HepG2 (cell line): ENCODE results near the gene NOS1AP. TPM values are rescaled to one million over a fixed set of nuclear protein-coding genes. Genes with fewer than 3 reads are reported as not detected.
A peak's percentile ranks its signal among the peaks of the same experiment; 100 is the strongest.

Source experiments
- ATAC-seq: fragments of 200-7000 bp; cut with Tn5 transposase; 3 replicates; pipeline ENCODE4 v1.9.1; 2020; ENCODE audit warnings: mild to moderate bottlenecking, moderate library complexity
- BruUV-seq: library from RNA; stranded (reverse); fragments of 400-500 nt; replicated peaks from 2 replicates; lab custom pipeline; 2021; lab: Mats Ljungman, UMichigan
- CTCF ChIA-PET: fragments of 300-600 bp; formaldehyde crosslinking; extraction: SDS; loops from one replicate; lab custom pipeline; 2021; ENCODE audit warnings: low total read pairs, inconsistent platforms, low intra/inter-chr PET ratio; lab: Yijun Ruan, JAX
- POLR2A ChIA-PET: fragments of 350-600 bp; sonication (Branson Sonifier 250); formaldehyde crosslinking; loops from one replicate; lab custom pipeline; 2020; ENCODE audit warnings: antibody characterized with exemption, inconsistent platforms; lab: Yijun Ruan, JAX
- DNase-seq: peaks from one replicate; pipeline ENCODE4 v3.0.0-alpha.2; 2015; ENCODE audit warnings: low spot score
- FAIRE-seq: peaks from 3 replicates; lab custom pipeline; 2011; peaks lifted over from hg19 to GRCh38; lab: Jason Lieb, UNC
- H2AFZ ChIP-seq: one replicate; pipeline ENCODE4 v1.6.1; 2011; ENCODE audit warnings: low read length, inconsistent platforms
- H3K27ac ChIP-seq: fragments of 300-600 bp; 3 replicates; pipeline ENCODE4 v1.8.0; 2011; ENCODE audit warnings: mixed run types, mild to moderate bottlenecking, mixed read lengths, low read length, inconsistent platforms; ENCODE audit not compliant: insufficient read depth; ENCODE audit errors: extremely low read length
- H3K27me3 ChIP-seq, 2 experiments: fragments of 200-600 bp in 1 of 2; 2 replicates in 1 of 2; 3 replicates in 1 of 2; pipeline versions ENCODE4 v1.6.0 to v1.8.0; 2011; ENCODE audit warnings: low read length in 2 of 2, mild to moderate bottlenecking in 2 of 2, moderate library complexity in 2 of 2, inconsistent platforms in 1 of 2; ENCODE audit not compliant: insufficient read depth in 2 of 2, control insufficient read depth in 1 of 2
- H3K36me3 ChIP-seq, 2 experiments: fragments of 200-600 bp in 1 of 2; replicated peaks in 1 of 2; 2 replicates in 1 of 2; 3 replicates in 1 of 2; pipeline versions ENCODE4 v1.5.1 to v1.8.0; 2011; ENCODE audit warnings: low read length in 2 of 2, inconsistent platforms in 1 of 2; ENCODE audit not compliant: insufficient read depth in 2 of 2, control insufficient read depth in 1 of 2
- H3K4me1 ChIP-seq: 2 replicates; pipeline ENCODE4 v1.5.1; 2012; ENCODE audit warnings: low read length, inconsistent platforms; ENCODE audit not compliant: insufficient read depth
- H3K4me2 ChIP-seq: 2 replicates; pipeline ENCODE4 v1.6.0; 2011; ENCODE audit warnings: low read depth, low read length, inconsistent platforms
- H3K4me3 ChIP-seq, 3 experiments: fragments of 200-600 bp in 1 of 3; sonication (generic), shearing (Covaris generic) in 1 of 3; replicated peaks in 1 of 3; 2 replicates each; pipeline ENCODE4 v1.5.1; 2011 to 2016; ENCODE audit warnings: low read length in 3 of 3, inconsistent platforms in 2 of 3, low read depth in 2 of 3, mild to moderate bottlenecking in 2 of 3, control low read depth in 1 of 3, mixed read lengths in 1 of 3; ENCODE audit not compliant: insufficient read depth in 1 of 3
- H3K79me2 ChIP-seq: one replicate; pipeline ENCODE4 v1.6.1; 2011; ENCODE audit warnings: low read length, inconsistent platforms; ENCODE audit not compliant: insufficient read depth
- H3K9ac ChIP-seq: 2 replicates; pipeline ENCODE4 v1.6.0; 2011; ENCODE audit warnings: mild to moderate bottlenecking, low read depth, low read length, inconsistent platforms; ENCODE audit not compliant: insufficient read depth
- H3K9me3 ChIP-seq: 2 replicates; pipeline ENCODE4 v1.5.1; 2012; ENCODE audit warnings: mild to moderate bottlenecking, low read length
- H4K20me1 ChIP-seq: 2 replicates; pipeline ENCODE4 v1.6.0; 2011; ENCODE audit warnings: inconsistent platforms, mild to moderate bottlenecking, low read length, moderate library complexity; ENCODE audit not compliant: insufficient read depth
- AGO1 ChIP-seq: fragments of 200-400 bp; formaldehyde crosslinking; IDR thresholded peaks from 2 replicates; pipeline ENCODE4 v1.6.1; 2017; ENCODE audit warnings: mild to moderate bottlenecking, low read depth, low read length, moderate library complexity; ENCODE audit not compliant: poor library complexity, severe bottlenecking
- MAFK ChIP-seq, 2 experiments: IDR thresholded peaks in 1 of 2; conservative IDR thresholded peaks in 1 of 2; 2 replicates each; pipeline ENCODE4 v1.6.1; 2011; ENCODE audit warnings: improper control_type of control experiment in 2 of 2, low read length in 2 of 2
- MEIS1 ChIP-seq: sonication (generic); formaldehyde crosslinking; IDR thresholded peaks from 2 replicates; pipeline ENCODE4 v1.9.0; 2021; ENCODE audit warnings: mild to moderate bottlenecking, missing genetic modification reagents, moderate library complexity, borderline replicate concordance
- RFXANK ChIP-seq: IDR thresholded peaks from 2 replicates; pipeline ENCODE4 v1.6.1; 2016
- ZNF235 ChIP-seq: sonication (generic); formaldehyde crosslinking; IDR thresholded peaks from 2 replicates; pipeline ENCODE4 v1.8.1; 2023; ENCODE audit warnings: mild to moderate bottlenecking, missing genetic modification reagents, borderline replicate concordance
- ZNF441 ChIP-seq: sonication (generic); formaldehyde crosslinking; IDR thresholded peaks from 2 replicates; pipeline ENCODE4 v1.7.0; 2021; ENCODE audit warnings: missing genetic modification reagents, borderline replicate concordance
- ZNF512B ChIP-seq: sonication (generic); formaldehyde crosslinking; IDR thresholded peaks from 2 replicates; pipeline ENCODE4 v1.5.1; 2020; ENCODE audit warnings: missing genetic modification reagents, mild to moderate bottlenecking, borderline replicate concordance
- ZNF691 ChIP-seq: sonication (generic); formaldehyde crosslinking; IDR thresholded peaks from 2 replicates; pipeline ENCODE4 v1.4.0; 2020; ENCODE audit warnings: missing genetic modification reagents, low read depth, mild to moderate bottlenecking, borderline replicate concordance
- WGBS: methylation state at CpG from one replicate; pipeline ENCODE4 v1.1.6; 2017; ENCODE audit warnings: low lambda C conversion rate; 5-methylcytosine and 5-hydroxymethylcytosine counted together
- in situ Hi-C: cut with HindIII; loops from 2 replicates; pipeline ENCODE4 v1.10.0; 2017; ENCODE audit warnings: low pct_unique_long_range_greater_than_20kb; ENCODE audit not compliant: extremely low pct_ligation_motif_present
- intact Hi-C: fragments of 100-400 bp; cut with micrococcal nuclease; formaldehyde crosslinking; loops from one replicate; pipeline ENCODE4 v1.10.0; 2022; ENCODE audit not compliant: unreplicated experiment
- polyA plus RNA-seq, 8 experiments: library from polyadenylated mRNA; depleted of rRNA in 3 of 8; stranded (reverse) in 7 of 8; unstranded in 1 of 8; fragments of >200 nt; fragmentation: Illumina TruSeq in 4 of 8; extraction: Trizol in 4 of 8; gene quantifications; 2 replicates each; pipeline versions ENCODE4 v1.2.1 to v1.2.3, GENCODE V29; 2011 to 2016; ENCODE audit warnings: low read depth in 4 of 8, missing spikeins in 1 of 8, mixed read lengths in 1 of 8; ENCODE audit not compliant: insufficient read depth in 1 of 8
- total RNA-seq, 5 experiments: library from RNA; depleted of rRNA; stranded (reverse); fragments of >200 nt; fragmentation: Illumina TruSeq; extraction: Trizol; gene quantifications; 2 replicates each; pipeline ENCODE4 v1.2.3, GENCODE V29; 2016; ENCODE audit warnings: low read depth in 1 of 5
- TF ChIP-seq, protein P1 (sequence below): sonication (generic); formaldehyde crosslinking; IDR thresholded peaks from 2 replicates; pipeline ENCODE4 v1.4.0; 2020; ENCODE audit warnings: mild to moderate bottlenecking, low read depth, missing genetic modification reagents

Gene NOS1AP
- total and polyA plus RNA-seq, 2 of the 13 experiments (the other 11 are each of a cell fraction or from before 2014, with no cell fraction given): 2.0 to 3.3 TPM

DNA sequence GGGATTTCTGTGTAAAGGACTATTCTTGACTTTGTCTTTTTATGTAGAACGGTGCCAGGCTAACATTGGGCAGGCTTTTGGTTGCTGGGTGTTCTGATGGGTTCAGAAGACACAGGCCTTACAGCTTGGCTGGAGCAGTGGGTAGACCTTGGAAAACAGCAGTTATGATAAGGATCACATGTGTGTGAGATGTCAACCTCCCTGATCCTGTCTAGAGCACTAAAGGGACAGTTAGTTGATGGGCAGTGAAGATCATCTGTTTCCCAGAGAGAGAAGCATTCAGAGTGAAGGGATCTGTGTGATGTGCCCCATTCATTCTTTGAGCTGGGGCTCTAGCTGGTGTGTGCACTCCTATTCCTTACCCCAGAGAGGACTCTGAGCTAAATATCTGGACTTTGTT is 88.0 kb downstream of the NOS1AP start:
- Histone ChIP-seq H3K79me2 (peaks cover 26% of the 10 kb centered on the region), H3K4me3 (no peak overlapping the region), H3K9me3 (no peaks in the 10 kb centered on the region), H3K27ac (no peak overlapping the region), H2AFZ (no peak overlapping the region), H3K9ac (no peak overlapping the region), H3K36me3 (peaks cover 1 to 12% of the 10 kb centered on the region in 2 experiments; a peak in 1 of 5 replicates), H4K20me1 (no peaks in the 10 kb centered on the region), H3K4me2 (no peak overlapping the region), H3K27me3 (no peaks in the 10 kb centered on the region), H3K4me1 (peaks cover 41% of the 10 kb centered on the region)
- BruUV-seq: no TSS peak
- in situ Hi-C loops: no loop called here
- ATAC-seq (peak; percentile 35), FAIRE-seq (peak; percentile 28), DNase-seq (no peak)
- intact Hi-C loops: no loop called here
- POLR2A ChIA-PET: interaction anchor here (0.6 kb wide), 1 partner anchor 23 kb away, joined by 3 read pairs; no protein-coding TSS in a partner anchor
- 100% methylated on average over 1 of the region's 1 CpG for WGBS
- no peak for TF ChIP-seq MEIS1 (CRISPR knock-in tag)
- TF ChIP-seq MAFK (conservative IDR thresholded peaks at IDR 0.05 in 1 of 2, IDR thresholded peaks at IDR 0.05 in 1 of 2; ENCODE audit: low read length in 2 of 2): no peak
- TF ChIP-seq RFXANK (CRISPR knock-in tag): no peak
- no peak for TF ChIP-seq ZNF441
- CTCF ChIA-PET: no interaction called here

GRCh38 chr1:162158624-162159271 is 89.3 kb downstream of the NOS1AP start:
- no peak for FAIRE-seq
- H4K20me1 ChIP-seq: no peaks in the 10 kb centered on the region
- intact Hi-C loops: no loop called here
- H3K27ac ChIP-seq: no peak overlapping the region
- no peak overlapping the region for H2AFZ ChIP-seq
- no peaks in the 10 kb centered on the region for H3K27me3 ChIP-seq
- H3K9me3 ChIP-seq: no peaks in the 10 kb centered on the region
- H3K4me1 ChIP-seq: peaks cover 33% of the 10 kb centered on the region
- in situ Hi-C loops: no loop called here
- no peak overlapping the region for H3K4me2 ChIP-seq
- no peak overlapping the region for H3K4me3 ChIP-seq
- CTCF ChIA-PET: no interaction called here
- no TSS peak for BruUV-seq
- H3K36me3 ChIP-seq: peaks cover 1 to 12% of the 10 kb centered on the region in 2 experiments; a peak in 1 of 5 replicates
- H3K9ac ChIP-seq: no peak overlapping the region
- TF ChIP-seq, protein P1, sequence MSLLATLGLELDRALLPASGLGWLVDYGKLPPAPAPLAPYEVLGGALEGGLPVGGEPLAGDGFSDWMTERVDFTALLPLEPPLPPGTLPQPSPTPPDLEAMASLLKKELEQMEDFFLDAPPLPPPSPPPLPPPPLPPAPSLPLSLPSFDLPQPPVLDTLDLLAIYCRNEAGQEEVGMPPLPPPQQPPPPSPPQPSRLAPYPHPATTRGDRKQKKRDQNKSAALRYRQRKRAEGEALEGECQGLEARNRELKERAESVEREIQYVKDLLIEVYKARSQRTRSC (CRISPR knock-in tag): no peak
- TF ChIP-seq ZNF512B (CRISPR knock-in tag) (no peak), ZNF235 (CRISPR knock-in tag) (no peak), ZNF691 (CRISPR knock-in tag) (no peak), AGO1 (no peak)
- TF ChIP-seq, all 625 proteins: peak for 0
- DNase-seq: no peak
- POLR2A ChIA-PET: interaction anchor here (1.1 to 1.9 kb wide), 2 partner anchors 13 to 38 kb away, joined by 3 to 9 read pairs; no protein-coding TSS in a partner anchor
- WGBS: 85% methylated on average over 5 of the region's 5 CpGs
- ATAC-seq: no peak
- peaks cover 21% of the 10 kb centered on the region for H3K79me2 ChIP-seq
